GM19324 (cell line): ENCODE measurements around the gene PFKP.
"Not testable (repeated sequence)": the region's sequence is repeated elsewhere in the genome, so short reads cannot be mapped to it uniquely, and the experiment has no call there.

Source experiments
- ATAC-seq: cut with Tn5 transposase; IDR thresholded peaks from one replicate; pipeline ENCODE4 v1.9.1; 2021; ENCODE audit warnings: mild to moderate bottlenecking, moderate library complexity; ENCODE audit not compliant: unreplicated experiment, low FRiP score

PFKP gene

GRCh38 chr10:3095373-3096139, 28.2 kb downstream of the PFKP start:
- ATAC-seq: peak; percentile 51

- ATAC-seq: no peak
Observed at GRCh38 chr10:3096149-3096548, 28.8 kb downstream of the PFKP start.

- no peak for ATAC-seq
Observed at GRCh38 chr10:3097160-3097559, 29.8 kb downstream of the PFKP start.

GRCh38 chr10:3098689-3099088, 31.3 kb downstream of the PFKP start:
- no peak for ATAC-seq

- ATAC-seq: no peak
Observed at GRCh38 chr10:3099291-3100092, 32.1 kb downstream of the PFKP start.

- no peak for ATAC-seq
Observed at GRCh38 chr10:3100093-3100792, 32.9 kb downstream of the PFKP start.

- no peak for ATAC-seq
Observed at GRCh38 chr10:3100856-3101640, 33.7 kb downstream of the PFKP start.

- no peak for ATAC-seq
Observed at GRCh38 chr10:3102720-3103427, 35.5 kb downstream of the PFKP start.

- ATAC-seq: no peak
Observed at GRCh38 chr10:3103646-3104045, 36.3 kb downstream of the PFKP start.

GRCh38 chr10:3104251-3104918, 37.0 kb downstream of the PFKP start:
- ATAC-seq: no peak

GRCh38 chr10:3105166-3105565, 37.8 kb downstream of the PFKP start:
- no peak for ATAC-seq

- no peak for ATAC-seq
Observed at GRCh38 chr10:3105905-3106304, 38.6 kb downstream of the PFKP start.

GRCh38 chr10:3106328-3106727, 39.0 kb downstream of the PFKP start:
- ATAC-seq: not testable (repeated sequence)

GRCh38 chr10:3106928-3107425, 39.6 kb downstream of the PFKP start:
- no peak for ATAC-seq

- no peak for ATAC-seq
Observed at GRCh38 chr10:3107426-3107961, 40.1 kb downstream of the PFKP start.

GRCh38 chr10:3108033-3108432, 40.7 kb downstream of the PFKP start:
- no peak for ATAC-seq

GRCh38 chr10:3108575-3109105, 41.3 kb downstream of the PFKP start:
- no peak for ATAC-seq

- ATAC-seq: no peak
Observed at GRCh38 chr10:3109196-3109595, 41.8 kb downstream of the PFKP start.

GRCh38 chr10:3109633-3110032, 42.3 kb downstream of the PFKP start:
- no peak for ATAC-seq
